ENCODE measurements around the gene OR52W1. TPM values are rescaled to one million over a fixed set of nuclear protein-coding genes. Genes with fewer than 3 reads are reported as not detected.

The OR52W1 gene
- total and polyA plus RNA-seq, 2 donors (not counting 1 experiment from before 2014, with no cell fraction given) = not detected

DNA sequence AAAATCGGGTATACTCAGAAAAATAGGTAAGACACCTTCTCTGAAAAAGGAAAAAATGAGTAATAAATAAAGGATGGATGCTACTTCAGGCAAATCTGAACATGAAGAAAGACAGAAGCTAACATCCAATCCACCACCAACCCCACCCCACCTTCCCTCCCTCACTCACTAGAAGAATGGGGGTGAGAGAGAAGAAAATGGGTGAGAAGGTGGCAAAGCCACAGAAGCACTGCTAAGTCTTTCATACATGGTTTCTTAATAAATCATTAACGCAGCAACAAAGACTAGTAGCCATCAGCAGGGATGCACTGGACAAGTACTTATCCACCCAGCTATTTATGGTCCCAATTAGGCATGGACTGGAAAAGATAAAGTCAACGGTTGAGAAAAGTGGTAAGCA lies 29.5 kb downstream of the OR52W1 start:
- no peak overlapping the region for H3K9ac ChIP-seq (ENCODE audit: insufficient read depth, low read length)
- peaks cover 25% of the 10 kb centered on the region for H3K79me2 ChIP-seq (ENCODE audit: control insufficient read depth, insufficient read depth, low read length)
- H3K4me1 ChIP-seq (ENCODE audit: control insufficient read depth, extremely low read depth, insufficient read depth, low read length) = no peaks in the 10 kb centered on the region
- no peak overlapping the region for H3K27ac ChIP-seq (ENCODE audit: insufficient read depth, low read length)
- peaks cover 2% of the 10 kb centered on the region for H3K36me3 ChIP-seq (ENCODE audit: control insufficient read depth, insufficient read depth, low read length)
- no peaks in the 10 kb centered on the region for H3K9me3 ChIP-seq (ENCODE audit: control insufficient read depth, insufficient read depth, low read depth, low read length)
- H3K27me3 ChIP-seq (ENCODE audit: control insufficient read depth, insufficient read depth, low read length) = no peaks in the 10 kb centered on the region
- DNase-seq (ENCODE audit: low read depth in 2 of 2) = no peak
- no peak for TF ChIP-seq EZH2 (IDR thresholded peaks at IDR 0.05; ENCODE audit: low read length, missing control alignments)
- no peak for TF ChIP-seq CTCF (conservative IDR thresholded peaks at IDR 0.05 in 1 of 2, IDR thresholded peaks at IDR 0.05 in 1 of 2; ENCODE audit: low read depth in 1 of 2, low read length in 2 of 2)
- no peaks in the 10 kb centered on the region for H4K20me1 ChIP-seq (ENCODE audit: control insufficient read depth, extremely low read depth, insufficient read depth, low read length)
- no peak overlapping the region for H3K4me2 ChIP-seq (ENCODE audit: extremely low read depth, insufficient read depth, low read length)
- H3K4me3 ChIP-seq (replicated peaks in 1 of 4; ENCODE audit: control extremely low read depth in 1 of 4, insufficient read depth in 1 of 4, low read depth in 3 of 4, low read length in 4 of 4) = no peak overlapping the region
- H2AFZ ChIP-seq (ENCODE audit: low read length) = no peak overlapping the region

DNA sequence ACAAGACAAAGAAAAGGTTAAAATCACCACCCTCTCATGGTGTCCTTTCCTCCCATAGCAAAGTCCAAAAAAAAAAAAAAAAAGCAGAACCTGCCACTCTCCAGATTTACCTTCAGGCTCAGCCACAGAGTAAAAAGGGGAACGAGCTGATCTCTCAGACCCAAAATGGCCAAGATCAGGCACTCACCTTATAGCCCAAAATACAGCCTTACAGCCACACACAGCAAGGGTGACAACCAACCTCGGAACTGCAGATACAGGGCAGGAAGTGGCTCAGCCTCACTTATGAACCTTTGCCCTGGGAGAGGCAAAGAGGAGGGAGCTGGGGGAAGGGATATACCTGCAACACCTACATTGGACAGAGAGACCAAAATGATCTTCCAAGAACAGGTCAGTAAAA lies 30.9 kb downstream of the OR52W1 start:
- H3K4me2 ChIP-seq (ENCODE audit: extremely low read depth, insufficient read depth, low read length) = no peak overlapping the region
- H3K9ac ChIP-seq (ENCODE audit: insufficient read depth, low read length) = no peak overlapping the region
- peaks cover 32% of the 10 kb centered on the region for H3K79me2 ChIP-seq (ENCODE audit: control insufficient read depth, insufficient read depth, low read length)
- H3K4me1 ChIP-seq (ENCODE audit: control insufficient read depth, extremely low read depth, insufficient read depth, low read length) = no peaks in the 10 kb centered on the region
- no peak for DNase-seq (ENCODE audit: low read depth in 2 of 2)
- H3K9me3 ChIP-seq (ENCODE audit: control insufficient read depth, insufficient read depth, low read depth, low read length) = no peaks in the 10 kb centered on the region
- H2AFZ ChIP-seq (ENCODE audit: low read length) = no peak overlapping the region
- H3K4me3 ChIP-seq (replicated peaks in 1 of 4; ENCODE audit: control extremely low read depth in 1 of 4, insufficient read depth in 1 of 4, low read depth in 3 of 4, low read length in 4 of 4) = no peak overlapping the region
- H3K27ac ChIP-seq (ENCODE audit: insufficient read depth, low read length) = no peak overlapping the region
- H3K27me3 ChIP-seq (ENCODE audit: control insufficient read depth, insufficient read depth, low read length) = no peaks in the 10 kb centered on the region
- H3K36me3 ChIP-seq (ENCODE audit: control insufficient read depth, insufficient read depth, low read length) = no peaks in the 10 kb centered on the region
- no peaks in the 10 kb centered on the region for H4K20me1 ChIP-seq (ENCODE audit: control insufficient read depth, extremely low read depth, insufficient read depth, low read length)
- TF ChIP-seq EZH2 (IDR thresholded peaks at IDR 0.05; ENCODE audit: low read length, missing control alignments) (no peak), CTCF (conservative IDR thresholded peaks at IDR 0.05 in 1 of 2, IDR thresholded peaks at IDR 0.05 in 1 of 2; ENCODE audit: low read depth in 1 of 2, low read length in 2 of 2) (no peak)

DNA sequence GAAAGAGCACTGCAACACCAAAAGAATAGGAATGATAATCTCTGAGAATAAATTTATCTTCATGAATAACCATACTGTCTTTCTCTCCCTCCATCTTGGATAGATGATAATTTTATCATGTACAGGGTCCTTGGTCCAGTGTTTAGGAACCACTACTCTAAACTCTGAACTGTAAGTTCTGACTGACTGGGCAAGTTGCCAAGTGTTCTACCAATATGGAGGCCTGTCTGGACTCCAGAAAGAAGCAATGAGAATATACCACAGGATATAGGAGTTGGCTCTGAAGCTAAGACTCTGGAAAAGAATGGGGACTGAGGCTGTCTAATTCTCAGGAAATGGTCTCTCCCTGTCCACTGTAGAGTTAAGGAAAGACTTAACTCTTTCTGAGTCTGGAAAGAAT lies 33.9 kb downstream of the OR52W1 start:
- Histone ChIP-seq H3K9me3 (ENCODE audit: control insufficient read depth, insufficient read depth, low read depth, low read length) (no peaks in the 10 kb centered on the region), H3K79me2 (ENCODE audit: control insufficient read depth, insufficient read depth, low read length) (peaks cover 32% of the 10 kb centered on the region), H3K36me3 (ENCODE audit: control insufficient read depth, insufficient read depth, low read length) (no peaks in the 10 kb centered on the region), H3K4me2 (ENCODE audit: extremely low read depth, insufficient read depth, low read length) (no peak overlapping the region), H3K27me3 (ENCODE audit: control insufficient read depth, insufficient read depth, low read length) (no peaks in the 10 kb centered on the region), H3K9ac (ENCODE audit: insufficient read depth, low read length) (no peak overlapping the region), H4K20me1 (ENCODE audit: control insufficient read depth, extremely low read depth, insufficient read depth, low read length) (no peaks in the 10 kb centered on the region), H3K27ac (ENCODE audit: insufficient read depth, low read length) (no peak overlapping the region), H3K4me1 (ENCODE audit: control insufficient read depth, extremely low read depth, insufficient read depth, low read length) (no peaks in the 10 kb centered on the region), H2AFZ (ENCODE audit: low read length) (no peak overlapping the region), H3K4me3 (replicated peaks in 1 of 4; ENCODE audit: control extremely low read depth in 1 of 4, insufficient read depth in 1 of 4, low read depth in 3 of 4, low read length in 4 of 4) (no peak overlapping the region)
- no peak for DNase-seq (ENCODE audit: low read depth in 2 of 2)
- TF ChIP-seq EZH2 (IDR thresholded peaks at IDR 0.05; ENCODE audit: low read length, missing control alignments) (no peak), CTCF (conservative IDR thresholded peaks at IDR 0.05 in 1 of 2, IDR thresholded peaks at IDR 0.05 in 1 of 2; ENCODE audit: low read depth in 1 of 2, low read length in 2 of 2) (no peak)

Measured in fibroblast of lung (primary cell).